SK-N-SH (cell line): ENCODE measurements around the gene OR6K3. TPM values are rescaled to one million over a fixed set of nuclear protein-coding genes. Genes with fewer than 3 reads are reported as not detected.

Experiments
- ELF1 ChIP-seq: IDR thresholded peaks from 2 replicates; pipeline ENCODE4 v1.4.0; 2012
- MEF2A ChIP-seq: IDR thresholded peaks from 2 replicates; pipeline ENCODE4 v1.4.0; 2012; ENCODE audit warnings: low read depth, borderline replicate concordance
- NFIC ChIP-seq: IDR thresholded peaks from 2 replicates; pipeline ENCODE4 v1.4.0; 2012; ENCODE audit warnings: borderline replicate concordance
- polyA plus RNA-seq, 3 experiments: library from polyadenylated mRNA; depleted of rRNA; stranded (reverse); fragments of >200 nt; gene quantifications; 2 replicates each; pipeline ENCODE4 v1.2.3, GENCODE V29; 2012

The OR6K3 gene
- polyA plus RNA-seq, 1 of the 3 experiments (the other 2 are of a cell fraction): not detected

- no peak for TF ChIP-seq NFIC
- no peak for TF ChIP-seq ELF1
- TF ChIP-seq MEF2A: no peak
Observed at GRCh38 chr1:158674302-158674701, 46.2 kb downstream of the OR6K3 start (continued).

Other genes with a start within 250 kb of the OR6K3 start
- gene OR10R2, start 248.5 kb downstream of the OR6K3 start, polyA plus RNA-seq (2012; rRNA removed): not detected in 2 replicates
- not detected in 2 replicates for gene OR6Y1, start 166.3 kb downstream of the OR6K3 start, polyA plus RNA-seq (2012; rRNA removed)
- gene OR6P1, start 150.1 kb downstream of the OR6K3 start, polyA plus RNA-seq (2012; rRNA removed): not detected in 2 replicates
- gene OR10X1, start 140.8 kb downstream of the OR6K3 start, polyA plus RNA-seq (2012; rRNA removed): not detected in 2 replicates
- gene OR10Z1, start 115.5 kb downstream of the OR6K3 start, polyA plus RNA-seq (2012; rRNA removed): not detected in 2 replicates
- gene SPTA1, start 34.0 kb downstream of the OR6K3 start, polyA plus RNA-seq (2012; rRNA removed): not detected in 2 replicates
- not detected in 2 replicates for gene OR6K2, start 20.1 kb downstream of the OR6K3 start, polyA plus RNA-seq (2012; rRNA removed)
- not detected in 2 replicates for gene OR6K6, start 34.0 kb upstream of the OR6K3 start, polyA plus RNA-seq (2012; rRNA removed)
- gene OR6N1, start 51.5 kb upstream of the OR6K3 start, polyA plus RNA-seq (2012; rRNA removed): not detected in 2 replicates
- gene OR6N2, start 60.5 kb upstream of the OR6K3 start, polyA plus RNA-seq (2012; rRNA removed): not detected in 2 replicates
- not detected in 2 replicates for gene MNDA, start 110.6 kb upstream of the OR6K3 start, polyA plus RNA-seq (2012; rRNA removed)
- not detected in 2 replicates for gene PYHIN1, start 210.8 kb upstream of the OR6K3 start, polyA plus RNA-seq (2012; rRNA removed)